Prostate gland (tissue), 2 donors: ENCODE results near the gene LAMP1. TPM values are rescaled to one million over a fixed set of nuclear protein-coding genes. Genes with fewer than 3 reads are reported as not detected.
A peak's percentile ranks its signal among the peaks of the same experiment; 100 is the strongest.

Source experiments
- DNase-seq: peaks from one replicate; pipeline ENCODE4 v3.0.0-alpha.2; 2019; ENCODE audit warnings: low spot score
- H3K27ac ChIP-seq, 2 donors: fragments of 200-600 bp; sonication (generic); 2 replicates each; pipeline ENCODE4 v1.5.1; 2017 to 2019
- H3K27me3 ChIP-seq: fragments of 200-600 bp; sonication (generic); replicated peaks from 2 replicates; pipeline ENCODE4 v1.5.1; 2019; ENCODE audit not compliant: insufficient read depth
- H3K36me3 ChIP-seq, 2 donors: fragments of 200-600 bp; sonication (generic); 1 replicate in 1 of 2; 2 replicates in 1 of 2; pipeline versions ENCODE4 v1.5.1 to v1.8.1; 2017 to 2019
- H3K4me1 ChIP-seq: fragments of 200-600 bp; sonication (generic); replicated peaks from 2 replicates; pipeline ENCODE4 v1.5.1; 2019
- H3K4me3 ChIP-seq, 2 donors: fragments of 200-600 bp; sonication (generic); 2 replicates each; pipeline ENCODE4 v1.5.1; 2017 to 2019
- H3K9me3 ChIP-seq: fragments of 200-600 bp; sonication (generic); 2 replicates; pipeline ENCODE4 v1.5.1; 2017
- POLR2A ChIP-seq: fragments of 450-650 bp; IDR thresholded peaks from one replicate; pipeline ENCODE4 v1.6.1; 2016; ENCODE audit warnings: antibody characterized with exemption, mild to moderate bottlenecking
- POLR2AphosphoS5 ChIP-seq: sonication (generic); formaldehyde crosslinking; IDR thresholded peaks from one replicate; pipeline ENCODE4 v1.6.1; 2017; ENCODE audit warnings: antibody characterized with exemption
- WGBS: methylation state at CpG from one replicate; pipeline ENCODE4 v1.1.5; 2018; 5-methylcytosine and 5-hydroxymethylcytosine counted together
- intact Hi-C: fragments of 100-400 bp; cut with DNase I; formaldehyde crosslinking; loops from one replicate; pipeline ENCODE4 v1.14.2; 2022
- total RNA-seq, 2 donors: library from RNA; depleted of rRNA; stranded (reverse); fragments of >200 nt; gene quantifications; one replicate each; pipeline ENCODE4 v1.1.0, GENCODE V29; 2016
- TF ChIP-seq, protein P1 (sequence below), 4 experiments: fragments of 200-600 bp in 2 of 4; fragments of 450-650 bp in 2 of 4; sonication (generic) in 2 of 4; IDR thresholded peaks; 1 replicate in 3 of 4; 2 replicates in 1 of 4; pipeline ENCODE4 v1.5.1; 2016 to 2019; ENCODE audit warnings: antibody characterized with exemption in 4 of 4, mild to moderate bottlenecking in 2 of 4, moderate library complexity in 2 of 4

Gene LAMP1
- total RNA-seq, 2 donors from 2014 or later, result 214 to 246 TPM

DNA sequence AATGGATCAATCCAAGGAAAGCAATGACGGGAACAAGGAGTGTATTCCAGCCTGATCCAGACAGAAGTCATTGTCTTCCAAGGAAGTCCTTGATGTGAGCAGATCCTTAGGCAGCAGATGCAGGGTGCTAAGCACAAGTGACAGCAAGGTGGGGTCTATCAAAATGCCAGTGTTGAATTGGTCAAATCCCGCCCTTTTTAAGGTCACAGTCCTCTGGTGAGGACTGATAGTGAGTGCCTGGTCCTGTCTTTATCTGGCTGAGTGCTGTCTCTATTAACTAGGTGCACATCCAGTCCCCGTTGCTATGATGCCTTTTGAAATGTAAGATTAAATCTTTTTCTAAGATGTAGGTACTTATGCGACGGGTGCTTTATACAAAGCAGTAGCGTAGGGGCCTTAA lies 1.3 kb upstream of the LAMP1 start:
- H3K4me3 ChIP-seq, result no peak overlapping the region
- H3K27ac ChIP-seq, result no peak overlapping the region
- intact Hi-C loops, result loop anchor here (5.0 to 10.0 kb wide), 2 partner anchors 88 to 141 kb away; partner anchors contain the start of genes CUL4A, PCID2 and PROZ
- H3K27me3 ChIP-seq, result no peaks in the 10 kb centered on the region
- no peak for TF ChIP-seq POLR2A
- TF ChIP-seq, protein P1, sequence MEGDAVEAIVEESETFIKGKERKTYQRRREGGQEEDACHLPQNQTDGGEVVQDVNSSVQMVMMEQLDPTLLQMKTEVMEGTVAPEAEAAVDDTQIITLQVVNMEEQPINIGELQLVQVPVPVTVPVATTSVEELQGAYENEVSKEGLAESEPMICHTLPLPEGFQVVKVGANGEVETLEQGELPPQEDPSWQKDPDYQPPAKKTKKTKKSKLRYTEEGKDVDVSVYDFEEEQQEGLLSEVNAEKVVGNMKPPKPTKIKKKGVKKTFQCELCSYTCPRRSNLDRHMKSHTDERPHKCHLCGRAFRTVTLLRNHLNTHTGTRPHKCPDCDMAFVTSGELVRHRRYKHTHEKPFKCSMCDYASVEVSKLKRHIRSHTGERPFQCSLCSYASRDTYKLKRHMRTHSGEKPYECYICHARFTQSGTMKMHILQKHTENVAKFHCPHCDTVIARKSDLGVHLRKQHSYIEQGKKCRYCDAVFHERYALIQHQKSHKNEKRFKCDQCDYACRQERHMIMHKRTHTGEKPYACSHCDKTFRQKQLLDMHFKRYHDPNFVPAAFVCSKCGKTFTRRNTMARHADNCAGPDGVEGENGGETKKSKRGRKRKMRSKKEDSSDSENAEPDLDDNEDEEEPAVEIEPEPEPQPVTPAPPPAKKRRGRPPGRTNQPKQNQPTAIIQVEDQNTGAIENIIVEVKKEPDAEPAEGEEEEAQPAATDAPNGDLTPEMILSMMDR (IDR thresholded peaks at IDR 0.05), result no peak
- TF ChIP-seq POLR2AphosphoS5, result no peak
- DNase-seq, result no peak
- no peaks in the 10 kb centered on the region for H3K36me3 ChIP-seq
- H3K4me1 ChIP-seq, result no peaks in the 10 kb centered on the region
- 84% methylated on average over 6 of the region's 6 CpGs for WGBS
- no peaks in the 10 kb centered on the region for H3K9me3 ChIP-seq

DNA sequence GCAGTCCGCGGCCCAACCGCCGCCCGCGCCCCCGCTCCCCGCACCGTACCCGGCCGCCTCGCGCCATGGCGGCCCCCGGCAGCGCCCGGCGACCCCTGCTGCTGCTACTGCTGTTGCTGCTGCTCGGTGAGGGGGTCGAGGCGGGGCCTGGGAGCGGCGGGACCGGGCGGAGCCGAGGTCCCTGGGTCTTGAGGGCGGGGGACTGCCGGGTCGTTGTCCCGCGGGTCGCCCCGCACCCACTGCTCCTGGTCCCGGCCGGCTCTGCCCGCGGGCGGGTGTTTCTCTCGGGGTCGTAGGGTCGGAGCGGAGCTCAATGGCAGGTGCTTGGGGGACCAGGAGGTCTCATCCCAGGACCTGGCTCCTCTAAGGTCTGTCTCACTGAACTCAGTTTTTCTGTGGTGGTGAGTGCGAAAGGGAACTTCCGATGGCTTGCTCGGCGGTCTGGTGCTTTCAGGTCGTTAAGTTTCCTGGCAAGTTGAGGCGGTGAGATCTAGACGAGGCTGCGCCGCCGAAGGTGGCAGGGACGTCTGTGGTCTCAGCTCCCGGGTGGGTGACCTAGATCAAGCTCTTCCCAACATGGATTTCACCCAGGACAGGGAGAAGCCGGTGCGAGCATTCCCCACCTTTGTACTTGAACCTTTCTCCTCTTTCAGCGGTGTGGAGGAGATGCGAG lies 467 bp downstream of the LAMP1 start:
- TF ChIP-seq, protein P1 (IDR thresholded peaks at IDR 0.05), result no peak
- TF ChIP-seq POLR2AphosphoS5 (no peak), POLR2A (no peak)
- no peak for DNase-seq

DNA sequence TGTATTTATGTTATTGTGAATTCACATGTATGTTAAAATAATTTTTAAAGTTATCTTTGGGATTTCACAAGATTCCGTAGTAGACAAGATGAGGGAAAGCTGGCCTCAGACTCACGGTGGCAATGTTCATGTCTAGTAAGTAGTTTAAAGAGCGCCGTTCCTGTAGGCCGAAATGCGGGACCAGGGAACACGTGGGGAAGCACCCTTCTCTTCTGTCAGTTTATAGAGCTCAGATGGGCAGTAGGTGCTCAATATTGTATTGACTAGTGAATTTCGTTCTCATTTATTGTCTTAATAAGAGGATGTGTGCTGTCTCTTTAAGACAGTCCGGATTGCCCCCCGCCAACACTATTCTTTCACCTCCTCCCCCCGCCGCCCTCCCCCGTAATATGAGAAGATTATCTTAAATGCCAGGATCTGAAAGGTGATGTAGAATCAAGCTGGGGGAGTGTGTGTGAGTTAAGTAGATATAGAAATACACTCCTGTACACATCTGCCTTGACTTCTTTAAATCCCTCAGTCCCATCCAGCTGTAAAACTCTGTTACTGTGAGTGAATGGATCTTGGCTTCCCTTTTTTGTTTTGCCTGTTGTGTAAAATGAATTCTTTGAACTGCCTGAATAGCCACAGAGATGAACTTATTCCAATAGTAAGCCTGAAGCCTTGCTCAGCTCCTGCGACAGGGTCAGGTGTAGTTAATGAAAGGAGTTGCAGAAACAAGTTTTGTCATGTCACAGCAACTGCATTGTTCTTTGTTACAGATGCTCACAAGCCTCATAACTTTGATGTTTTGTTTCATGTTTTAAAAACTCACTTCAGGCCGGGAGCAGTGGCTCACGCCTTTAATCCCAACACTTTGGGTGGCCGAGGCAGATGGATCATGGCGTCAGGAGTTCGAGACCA lies 1.3 kb downstream of the LAMP1 start:
- 15% methylated on average over 19 of the region's 19 CpGs for WGBS
- Histone ChIP-seq H3K36me3 (no peaks in the 10 kb centered on the region), H3K9me3 (no peaks in the 10 kb centered on the region), H3K27ac (peak overlapping the region; percentile 68 to 83), H3K27me3 (no peaks in the 10 kb centered on the region), H3K4me3 (peak overlapping the region; percentile 90), H3K4me1 (no peaks in the 10 kb centered on the region)
- no peak for TF ChIP-seq POLR2AphosphoS5
- TF ChIP-seq, protein P1 (IDR thresholded peaks at IDR 0.05), result no peak
- intact Hi-C loops, result loop anchor here (5.0 to 10.0 kb wide), 2 partner anchors 91 to 143 kb away; partner anchors contain the start of genes CUL4A, PCID2 and PROZ
- no peak for DNase-seq

More for the DNA sequence above, 467 bp downstream of the LAMP1 start:
- no peaks in the 10 kb centered on the region for H3K4me1 ChIP-seq
- intact Hi-C loops, result loop anchor here (5.0 to 10.0 kb wide), 2 partner anchors 90 to 143 kb away; partner anchors contain the start of genes CUL4A, PCID2 and PROZ
- H3K27me3 ChIP-seq, result no peaks in the 10 kb centered on the region
- no peaks in the 10 kb centered on the region for H3K36me3 ChIP-seq
- H3K4me3 ChIP-seq, result peak overlapping the region; percentile 90
- 1% methylated on average over 34 of the region's 58 CpGs for WGBS
- peak overlapping the region; percentile 68 to 83 for H3K27ac ChIP-seq
- no peaks in the 10 kb centered on the region for H3K9me3 ChIP-seq

DNA sequence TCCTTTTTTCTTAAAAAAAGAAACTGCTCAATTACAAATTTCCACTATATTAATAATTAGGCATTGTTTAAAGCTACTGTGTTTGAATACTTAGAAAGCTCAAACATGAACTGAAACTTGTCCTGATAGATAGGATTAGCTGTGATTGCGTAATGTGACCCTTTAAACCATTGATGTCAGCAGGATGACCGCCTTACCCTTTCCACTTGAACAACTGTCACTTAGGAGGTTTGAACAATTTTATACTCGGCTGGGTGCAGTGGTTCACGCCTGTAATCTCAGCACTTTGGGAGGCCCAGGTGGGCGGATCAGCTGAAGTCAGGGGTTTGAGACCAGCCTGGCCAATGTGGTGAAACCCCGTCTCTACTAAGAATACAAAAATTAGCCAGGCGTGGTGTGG lies 2.9 kb downstream of the LAMP1 start:
- 86% methylated on average over 7 of the region's 7 CpGs for WGBS
- no peaks in the 10 kb centered on the region for H3K9me3 ChIP-seq
- no peaks in the 10 kb centered on the region for H3K4me1 ChIP-seq
- H3K27ac ChIP-seq, result no peak overlapping the region
- H3K4me3 ChIP-seq, result no peak overlapping the region
- no peak for TF ChIP-seq POLR2A
- TF ChIP-seq, protein P1 (IDR thresholded peaks at IDR 0.05), result no peak
- no peak for TF ChIP-seq POLR2AphosphoS5
- DNase-seq, result no peak
- no peaks in the 10 kb centered on the region for H3K36me3 ChIP-seq
- intact Hi-C loops, result loop anchor here (5.0 to 10.0 kb wide), 2 partner anchors 93 to 145 kb away; partner anchors contain the start of genes CUL4A, PCID2 and PROZ
- H3K27me3 ChIP-seq, result no peaks in the 10 kb centered on the region
